HG02759 (cell line): ENCODE data around the gene EXOC1.

ENCODE experiments used
- ATAC-seq: cut with Tn5 transposase; IDR thresholded peaks from one replicate; pipeline ENCODE4 v1.9.1; 2021; ENCODE audit warnings: mild to moderate bottlenecking, moderate library complexity; ENCODE audit not compliant: unreplicated experiment

EXOC1 gene

DNA sequence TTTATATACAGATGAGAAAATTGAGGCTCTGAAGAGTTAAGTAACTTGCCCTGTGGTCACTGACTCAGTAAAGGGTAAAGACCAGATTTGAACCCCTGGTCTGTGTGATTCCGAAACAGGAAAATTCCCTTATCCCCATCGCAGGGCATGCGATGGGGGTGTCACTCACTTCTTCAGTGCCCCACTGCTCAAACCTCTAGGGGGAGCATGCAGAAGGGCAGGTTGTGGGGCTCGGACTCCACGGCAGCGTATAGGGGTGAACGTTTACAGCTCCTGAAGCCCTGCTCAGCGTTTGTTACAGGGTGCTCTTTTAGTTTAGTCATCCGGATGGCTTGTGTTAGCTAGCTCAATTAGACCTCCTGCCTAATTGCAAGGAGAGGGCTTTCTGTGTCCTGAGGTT lies 3.7 kb upstream of the EXOC1 start:
- ATAC-seq, result no peak

DNA sequence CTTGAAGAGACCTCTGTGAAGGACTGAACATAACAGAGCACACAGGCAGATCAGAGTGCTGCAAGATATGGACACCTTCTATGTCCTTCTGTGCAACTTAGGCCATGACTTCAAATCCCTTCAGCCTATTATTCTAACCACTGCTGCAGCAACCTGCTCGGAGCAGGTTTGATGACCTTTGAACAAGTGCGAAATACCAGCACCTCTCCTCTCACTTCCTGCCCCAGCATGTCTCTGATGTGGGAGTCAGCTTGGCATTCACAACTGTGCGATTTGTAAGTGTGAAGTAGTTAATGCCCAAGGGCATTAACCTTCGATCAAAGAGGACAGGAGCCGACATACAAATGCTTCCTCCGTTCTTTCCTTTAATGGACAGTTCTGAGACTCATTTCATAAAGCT lies 1.6 kb upstream of the EXOC1 start:
- no peak for ATAC-seq

GRCh38 chr4:55854129-55854528 lies 681 bp downstream of the EXOC1 start:
- no peak for ATAC-seq

DNA sequence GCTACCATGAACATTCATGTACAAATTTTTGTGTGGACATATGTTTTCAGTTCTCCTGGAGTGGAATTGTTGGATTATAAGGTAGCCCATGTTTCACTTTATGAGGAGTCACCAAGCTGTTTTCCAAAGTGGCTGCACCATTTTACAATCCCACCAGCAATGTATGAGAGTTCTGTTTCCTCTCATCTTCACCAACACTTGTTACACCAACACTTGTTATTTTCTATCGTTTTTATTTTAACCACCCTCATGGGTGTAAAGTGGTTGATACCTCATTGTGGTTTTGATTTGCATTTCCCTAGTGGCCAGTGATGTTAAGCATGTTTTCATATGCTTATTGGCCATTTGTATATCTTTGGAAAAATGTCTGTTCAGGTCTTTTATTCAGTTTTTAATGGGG lies 4.1 kb downstream of the EXOC1 start:
- ATAC-seq, result no peak

DNA sequence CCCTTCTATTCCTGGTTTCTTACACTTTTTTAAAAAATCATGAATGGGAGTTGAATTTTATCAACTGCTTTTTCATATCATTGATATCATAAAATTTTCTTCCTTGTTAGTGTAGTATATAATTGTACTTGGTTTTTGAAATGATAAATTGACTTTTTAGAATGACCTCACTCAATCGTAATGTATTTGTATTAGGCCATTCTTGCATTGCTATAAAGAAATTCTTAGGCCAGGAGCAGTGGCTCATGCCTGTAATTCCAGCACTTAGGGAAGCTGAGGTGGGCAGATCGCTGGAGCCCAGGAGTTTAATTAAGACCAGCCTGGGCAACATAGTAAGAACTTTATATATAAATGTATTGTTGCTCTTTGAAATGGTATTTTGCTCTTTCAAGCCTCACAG lies 6.3 kb downstream of the EXOC1 start:
- no peak for ATAC-seq

DNA sequence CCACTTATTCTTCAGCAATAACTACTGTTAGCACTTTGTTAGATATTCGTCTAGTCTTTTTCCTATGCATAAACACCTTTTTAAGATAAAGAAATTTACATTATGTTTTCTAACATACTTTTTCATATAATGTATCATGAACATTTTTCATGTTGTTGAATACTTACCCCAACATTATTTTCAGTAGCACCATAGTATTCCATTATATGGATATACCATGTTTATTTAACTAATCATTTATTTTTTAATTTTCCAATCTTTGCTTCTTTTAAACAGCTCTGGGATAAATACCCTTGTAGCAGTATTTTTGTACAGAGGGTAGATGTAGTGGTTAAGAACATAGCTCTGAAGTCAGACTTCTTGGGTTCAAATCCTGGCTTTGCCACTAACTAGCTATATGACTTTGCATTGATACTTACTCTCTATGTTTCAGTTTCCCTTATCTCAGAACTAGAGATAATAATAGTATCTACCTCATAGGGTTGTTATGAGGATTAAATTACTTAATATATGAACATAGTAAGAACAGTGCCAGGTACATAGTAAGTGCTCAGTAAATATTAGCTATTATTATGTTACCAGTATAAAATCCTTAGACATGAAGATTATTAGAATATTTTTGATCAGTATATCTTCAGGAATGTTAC lies 11.3 kb downstream of the EXOC1 start:
- no peak for ATAC-seq

DNA sequence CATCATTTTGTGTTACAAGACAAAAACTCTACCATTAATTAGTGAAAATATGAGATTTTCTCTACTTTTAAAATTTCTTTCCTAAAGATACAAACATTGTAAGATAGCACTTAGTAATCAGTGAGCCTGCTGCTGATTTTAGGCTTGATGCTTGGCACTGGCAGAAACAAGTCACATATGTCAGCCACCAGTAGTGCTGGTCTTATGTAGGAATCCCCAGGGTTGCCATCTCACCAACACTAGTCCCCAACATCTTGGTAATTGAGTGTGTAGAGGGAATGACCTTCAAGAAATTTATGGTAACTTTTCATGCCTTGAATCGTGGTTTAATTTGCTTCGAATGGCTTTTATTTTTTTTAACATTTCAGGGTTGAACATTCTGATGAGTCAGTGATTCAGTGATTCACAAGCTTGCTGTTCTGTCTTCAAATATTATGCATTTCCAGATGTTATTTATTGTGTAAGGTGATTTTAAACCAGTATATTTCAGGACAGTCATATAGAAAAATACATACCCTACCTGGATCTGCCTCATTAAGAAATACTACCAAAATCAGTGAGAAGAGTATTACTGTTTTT lies 11.9 kb downstream of the EXOC1 start:
- ATAC-seq, result no peak

DNA sequence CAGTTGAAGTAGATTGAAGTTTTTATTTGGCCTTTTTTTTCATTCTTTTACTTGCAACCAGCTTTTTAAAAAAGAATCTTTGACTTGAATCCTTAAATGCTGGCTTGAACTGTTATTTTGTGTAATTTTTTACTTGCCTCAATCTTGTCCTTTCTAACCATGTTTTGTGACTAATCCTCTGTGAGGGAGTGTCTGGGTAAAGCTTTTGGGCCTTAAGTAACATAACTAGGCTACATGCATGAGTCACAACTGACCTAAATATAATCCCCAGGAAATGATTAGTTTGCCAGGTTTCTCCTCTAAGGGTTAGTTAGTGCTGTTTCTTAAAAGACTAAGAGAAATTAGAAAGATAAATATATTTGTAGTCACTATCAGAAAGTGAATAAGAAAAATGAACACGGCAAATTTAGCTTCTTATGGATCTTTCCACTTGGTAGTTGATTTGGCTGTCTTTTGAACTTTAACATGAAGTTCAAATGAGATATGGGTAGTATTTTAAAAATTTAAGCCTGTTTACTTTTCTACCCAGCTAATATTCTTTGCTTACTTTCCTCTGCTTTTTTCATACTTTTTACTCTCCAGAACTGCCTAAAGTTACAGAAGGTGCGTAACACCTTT lies 13.0 kb downstream of the EXOC1 start:
- ATAC-seq, result peak; percentile 85

DNA sequence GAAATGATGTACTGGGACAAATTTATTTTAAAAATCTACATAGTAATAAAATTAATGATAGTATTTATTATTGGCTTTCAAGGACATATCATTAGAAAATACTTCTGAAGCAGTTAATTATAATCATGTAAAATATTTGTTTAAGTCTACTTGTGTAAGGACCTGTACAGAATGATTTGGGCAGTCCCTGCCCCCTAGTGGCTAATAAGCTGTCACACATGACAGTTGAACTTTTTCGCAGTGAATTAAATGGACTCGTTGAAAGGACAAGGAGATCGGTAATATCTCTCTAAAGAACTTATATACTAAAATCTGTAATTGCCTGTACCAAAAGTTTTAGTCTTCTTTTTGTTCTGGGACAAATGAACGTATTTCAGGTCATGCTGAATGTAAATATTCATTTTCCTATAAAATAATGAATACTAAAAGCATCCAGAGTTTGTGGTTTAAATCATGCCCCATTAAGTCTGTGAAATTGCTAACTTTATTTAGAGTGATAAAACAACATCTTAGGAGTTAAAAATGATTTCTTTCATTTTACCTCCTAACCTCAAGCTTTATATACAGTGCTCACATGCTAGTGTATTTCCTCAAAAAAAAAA lies 13.6 kb downstream of the EXOC1 start:
- peak; percentile 83 for ATAC-seq

- no peak for ATAC-seq
Observed at GRCh38 chr4:55868581-55869090, 15.2 kb downstream of the EXOC1 start.

GRCh38 chr4:55871299-55871800 lies 17.9 kb downstream of the EXOC1 start:
- ATAC-seq, result no peak

DNA sequence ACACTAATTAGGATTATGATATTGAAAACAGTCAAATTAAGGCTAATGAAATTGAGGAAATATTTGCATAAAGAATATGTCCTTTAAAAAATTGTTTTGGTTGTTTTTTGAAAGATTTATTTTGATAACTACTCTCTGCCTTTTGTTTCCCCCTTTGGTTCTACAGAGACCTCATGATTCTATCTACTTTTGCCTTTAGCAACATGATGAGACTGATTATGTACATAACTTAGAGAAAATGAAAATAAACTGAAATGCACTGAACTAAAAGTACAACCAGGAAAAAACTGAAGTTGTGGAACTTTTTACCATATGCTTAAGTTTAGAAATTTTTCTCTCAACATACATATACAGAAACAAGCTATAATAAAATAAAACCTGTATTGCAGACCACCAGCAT lies 21.4 kb downstream of the EXOC1 start:
- ATAC-seq, result no peak

DNA sequence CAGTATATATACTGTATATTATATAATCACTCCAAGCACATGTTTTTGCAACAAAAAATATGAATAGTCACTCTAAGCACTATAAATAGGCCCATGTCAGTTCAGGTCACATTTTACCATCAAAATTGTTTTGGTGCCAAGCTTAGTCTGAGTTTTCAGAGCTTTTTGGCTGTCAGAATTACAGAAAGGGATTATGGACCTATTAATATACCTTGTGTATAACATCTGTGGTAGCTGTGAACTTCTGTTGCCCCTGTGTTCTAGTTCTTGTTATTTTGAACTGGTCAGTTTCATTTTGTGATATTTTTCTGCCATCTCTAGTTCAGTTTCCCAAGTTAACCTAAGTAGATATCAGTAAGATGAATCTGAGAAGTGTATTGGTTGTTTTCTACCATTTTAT lies 22.9 kb downstream of the EXOC1 start:
- no peak for ATAC-seq

DNA sequence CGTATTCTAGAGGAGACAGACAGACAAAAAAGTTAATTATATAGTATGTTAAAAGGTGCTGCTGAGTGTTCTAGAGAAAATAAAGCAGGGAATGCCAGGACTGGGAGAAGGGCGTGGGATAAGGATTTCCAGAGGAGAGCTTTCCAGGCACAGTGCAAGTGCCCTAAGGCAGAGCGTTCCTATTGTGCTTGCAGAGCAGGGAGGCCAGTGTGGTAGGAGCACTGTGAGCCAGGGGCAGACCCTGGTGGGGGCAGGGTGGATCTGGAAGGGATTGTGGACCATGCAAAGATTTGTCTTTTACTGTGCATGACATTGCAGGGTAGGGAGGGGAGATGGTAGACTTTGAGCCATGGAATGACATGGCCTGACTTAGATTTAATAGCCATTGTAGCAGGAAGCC lies 25.8 kb downstream of the EXOC1 start:
- no peak for ATAC-seq

DNA sequence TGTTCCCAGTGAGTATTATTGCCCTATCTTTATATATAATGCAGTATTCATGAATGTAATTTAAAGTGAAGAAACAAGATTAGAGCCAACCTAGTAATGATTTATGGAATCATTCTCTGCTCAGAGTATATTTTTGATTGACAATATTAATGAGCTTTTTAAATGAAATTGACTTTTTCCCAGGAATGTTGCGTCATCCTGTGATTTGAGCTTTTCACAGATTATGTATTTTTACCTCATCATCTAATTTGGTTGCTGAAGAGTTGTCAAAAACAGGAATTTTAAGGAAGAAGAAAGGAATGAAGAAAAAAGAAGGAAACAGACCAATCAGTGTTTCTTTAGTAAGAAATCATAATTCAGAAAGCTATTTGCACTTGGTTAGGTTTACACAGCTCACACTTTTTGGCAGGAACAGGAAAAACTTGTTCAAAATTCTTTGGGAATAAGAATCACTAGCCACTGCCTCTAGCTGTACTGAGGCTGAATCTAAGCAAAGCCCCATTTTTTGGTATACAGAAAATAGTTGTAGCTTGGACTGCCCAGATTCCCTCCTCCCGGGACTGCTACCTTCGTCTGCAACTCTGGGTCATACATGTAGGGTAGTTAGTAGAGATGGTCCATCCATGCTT lies 27.3 kb downstream of the EXOC1 start:
- no peak for ATAC-seq

- ATAC-seq, result no peak
Observed at GRCh38 chr4:55884093-55884850, 30.8 kb downstream of the EXOC1 start.

DNA sequence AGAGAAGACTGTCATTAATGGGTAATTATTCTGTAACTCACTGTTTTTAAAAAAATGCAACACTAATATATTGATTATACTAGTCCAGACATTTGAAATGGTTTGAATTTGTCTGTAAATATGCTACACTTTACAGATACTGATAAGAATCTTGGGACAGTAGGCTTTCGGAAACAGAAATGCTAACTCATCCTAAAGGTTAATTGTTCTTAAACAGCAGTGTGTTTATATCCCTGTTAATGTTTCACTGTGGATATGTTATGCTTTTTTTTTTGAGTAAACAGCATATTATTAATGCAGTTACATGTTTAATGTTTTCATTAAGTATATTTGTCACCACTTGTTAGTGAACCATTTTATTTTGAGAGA lies 31.4 kb downstream of the EXOC1 start:
- ATAC-seq, result no peak

GRCh38 chr4:55887594-55887993 lies 34.1 kb downstream of the EXOC1 start:
- no peak for ATAC-seq

- no peak for ATAC-seq
Observed at GRCh38 chr4:55892156-55892555, 38.7 kb downstream of the EXOC1 start.

DNA sequence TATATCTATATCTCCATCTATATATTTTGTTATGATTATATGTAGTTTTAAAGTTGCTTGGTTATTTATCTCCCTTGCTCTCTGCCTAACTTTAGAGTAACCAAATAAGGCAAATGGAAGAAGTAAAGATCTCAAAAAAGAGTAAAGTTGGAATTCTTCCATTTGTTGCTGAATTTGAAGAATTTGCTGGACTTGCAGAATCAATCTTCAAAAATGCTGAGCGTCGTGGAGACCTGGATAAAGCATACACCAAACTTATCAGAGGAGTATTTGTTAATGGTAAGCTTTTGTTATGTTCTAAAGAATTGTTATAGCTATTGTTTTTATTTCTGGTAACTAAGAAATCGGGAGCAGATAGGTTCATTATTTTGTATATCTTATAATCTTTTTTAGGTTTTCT lies 43.2 kb downstream of the EXOC1 start:
- ATAC-seq, result no peak

DNA sequence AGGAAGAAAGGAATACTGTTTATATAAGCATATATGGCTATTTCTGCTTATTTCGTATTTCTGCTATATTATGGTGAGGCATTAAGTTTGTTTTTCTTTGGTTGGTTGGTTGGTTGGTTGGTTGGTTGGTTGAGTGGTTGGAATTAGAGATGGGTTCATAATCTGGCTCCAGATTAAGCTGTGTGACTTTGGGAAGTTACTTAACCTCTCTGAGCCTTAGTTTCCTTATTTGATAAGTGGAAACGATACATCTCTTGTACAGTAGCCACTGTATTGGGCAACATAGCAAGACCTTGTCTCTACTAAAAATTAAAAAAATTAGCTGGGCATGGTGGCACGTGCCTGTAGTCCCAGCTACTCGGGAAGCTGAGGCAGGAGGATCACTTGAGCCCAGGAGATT lies 49.2 kb downstream of the EXOC1 start:
- ATAC-seq, result no peak
